ENCODE measurements around the gene DNAJB2.

DNAJB2 gene

GRCh38 chr2:219289195-219289536 lies 10.0 kb downstream of the DNAJB2 start:
- no peak for TF ChIP-seq CTCF (IDR thresholded peaks at IDR 0.05; ENCODE audit: borderline replicate concordance, control extremely low read depth, extremely low read depth, insufficient read depth, missing control alignments)
- in situ Hi-C loops (cut with MboI; ENCODE audit: low sequenced_read_pairs, unreplicated experiment): loop anchor here (25.0 kb wide), 1 partner anchor 127 kb away; the partner anchor contains the start of genes NHEJ1 and SLC23A3
- DNase-seq (ENCODE audit: low spot score): no peak

- DNase-seq (ENCODE audit: low spot score): peak; percentile 18
- in situ Hi-C loops (cut with MboI; ENCODE audit: low sequenced_read_pairs, unreplicated experiment): loop anchor here (25.0 kb wide), 1 partner anchor 127 kb away; the partner anchor contains the start of genes NHEJ1 and SLC23A3
- TF ChIP-seq CTCF (IDR thresholded peaks at IDR 0.05; ENCODE audit: borderline replicate concordance, control extremely low read depth, extremely low read depth, insufficient read depth, missing control alignments): no peak
Measured at GRCh38 chr2:219289537-219290361, 10.6 kb downstream of the DNAJB2 start.

- DNase-seq (ENCODE audit: low spot score): peak; percentile 11
- no peak for TF ChIP-seq CTCF (IDR thresholded peaks at IDR 0.05; ENCODE audit: borderline replicate concordance, control extremely low read depth, extremely low read depth, insufficient read depth, missing control alignments)
- in situ Hi-C loops (cut with MboI; ENCODE audit: low sequenced_read_pairs, unreplicated experiment): loop anchor here (25.0 kb wide), 1 partner anchor 128 kb away; the partner anchor contains the start of genes NHEJ1 and SLC23A3
Measured at GRCh38 chr2:219290381-219291171, 11.4 kb downstream of the DNAJB2 start.

GRCh38 chr2:219291394-219291793 lies 12.2 kb downstream of the DNAJB2 start:
- in situ Hi-C loops (cut with MboI; ENCODE audit: low sequenced_read_pairs, unreplicated experiment): loop anchor here (25.0 kb wide), 1 partner anchor 129 kb away; the partner anchor contains the start of genes NHEJ1 and SLC23A3
- no peak for TF ChIP-seq CTCF (IDR thresholded peaks at IDR 0.05; ENCODE audit: borderline replicate concordance, control extremely low read depth, extremely low read depth, insufficient read depth, missing control alignments)
- DNase-seq (ENCODE audit: low spot score): no peak

GRCh38 chr2:219291910-219292490 lies 12.8 kb downstream of the DNAJB2 start:
- in situ Hi-C loops (cut with MboI; ENCODE audit: low sequenced_read_pairs, unreplicated experiment): loop anchor here (25.0 kb wide), 1 partner anchor 130 kb away; the partner anchor contains the start of genes NHEJ1 and SLC23A3
- TF ChIP-seq CTCF (IDR thresholded peaks at IDR 0.05; ENCODE audit: borderline replicate concordance, control extremely low read depth, extremely low read depth, insufficient read depth, missing control alignments): no peak

GRCh38 chr2:219292616-219293015 lies 13.4 kb downstream of the DNAJB2 start:
- no peak for DNase-seq (ENCODE audit: low spot score)
- no peak for TF ChIP-seq CTCF (IDR thresholded peaks at IDR 0.05; ENCODE audit: borderline replicate concordance, control extremely low read depth, extremely low read depth, insufficient read depth, missing control alignments)
- in situ Hi-C loops (cut with MboI; ENCODE audit: low sequenced_read_pairs, unreplicated experiment): loop anchor here (25.0 kb wide), 1 partner anchor 130 kb away; the partner anchor contains the start of genes NHEJ1 and SLC23A3

More at GRCh38 chr2:219291910-219292490, 12.8 kb downstream of the DNAJB2 start:
- no peak for DNase-seq (ENCODE audit: low spot score)
